HG03521 (cell line): ENCODE measurements around the gene SEH1L.

Experiments used
- ATAC-seq: cut with Tn5 transposase; IDR thresholded peaks from one replicate; pipeline ENCODE4 v1.9.1; 2021; ENCODE audit warnings: mild to moderate bottlenecking, moderate library complexity; ENCODE audit not compliant: unreplicated experiment

Gene SEH1L

DNA sequence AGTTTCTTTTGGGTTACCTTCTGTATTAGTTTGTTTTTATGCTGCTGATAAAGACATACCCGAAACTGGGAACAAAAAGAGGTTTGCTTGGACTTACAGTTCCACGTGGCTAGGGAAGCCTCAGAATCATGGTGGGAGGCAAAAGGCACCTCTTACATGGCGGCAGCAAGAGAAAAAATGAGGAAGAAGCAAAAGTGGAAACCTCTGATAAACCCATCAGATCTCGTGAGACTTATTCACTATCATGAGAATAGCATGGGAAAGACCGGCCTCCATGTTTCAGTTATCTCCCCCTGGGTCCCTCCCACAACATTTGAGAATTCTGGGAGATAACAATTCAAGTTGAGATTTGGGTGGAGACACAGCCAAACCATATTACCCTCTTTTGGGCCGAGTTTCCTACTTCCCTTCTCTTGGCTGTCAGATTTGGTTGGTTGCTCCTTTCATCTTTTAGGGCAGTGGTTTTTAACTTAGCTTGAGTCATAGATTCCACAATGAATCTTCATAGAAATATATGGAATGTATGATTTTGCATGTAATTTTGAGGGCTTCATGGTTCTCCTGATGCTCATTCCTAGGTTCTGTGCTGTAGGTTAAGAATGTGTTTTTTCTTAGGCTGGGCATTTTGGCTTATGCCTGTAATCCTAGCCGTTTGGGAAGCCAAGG, 87.6 kb downstream of the SEH1L start:
- no peak for ATAC-seq

- ATAC-seq: no peak
Measured at GRCh38 chr18:13036622-13037320, 89.0 kb downstream of the SEH1L start.
